ENCODE results near the gene FXYD6.
"Not testable (repeated sequence)": the region's sequence is repeated elsewhere in the genome, so short reads cannot be mapped to it uniquely, and the experiment has no call there.

The FXYD6 gene, protein sequence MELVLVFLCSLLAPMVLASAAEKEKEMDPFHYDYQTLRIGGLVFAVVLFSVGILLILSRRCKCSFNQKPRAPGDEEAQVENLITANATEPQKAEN

DNA sequence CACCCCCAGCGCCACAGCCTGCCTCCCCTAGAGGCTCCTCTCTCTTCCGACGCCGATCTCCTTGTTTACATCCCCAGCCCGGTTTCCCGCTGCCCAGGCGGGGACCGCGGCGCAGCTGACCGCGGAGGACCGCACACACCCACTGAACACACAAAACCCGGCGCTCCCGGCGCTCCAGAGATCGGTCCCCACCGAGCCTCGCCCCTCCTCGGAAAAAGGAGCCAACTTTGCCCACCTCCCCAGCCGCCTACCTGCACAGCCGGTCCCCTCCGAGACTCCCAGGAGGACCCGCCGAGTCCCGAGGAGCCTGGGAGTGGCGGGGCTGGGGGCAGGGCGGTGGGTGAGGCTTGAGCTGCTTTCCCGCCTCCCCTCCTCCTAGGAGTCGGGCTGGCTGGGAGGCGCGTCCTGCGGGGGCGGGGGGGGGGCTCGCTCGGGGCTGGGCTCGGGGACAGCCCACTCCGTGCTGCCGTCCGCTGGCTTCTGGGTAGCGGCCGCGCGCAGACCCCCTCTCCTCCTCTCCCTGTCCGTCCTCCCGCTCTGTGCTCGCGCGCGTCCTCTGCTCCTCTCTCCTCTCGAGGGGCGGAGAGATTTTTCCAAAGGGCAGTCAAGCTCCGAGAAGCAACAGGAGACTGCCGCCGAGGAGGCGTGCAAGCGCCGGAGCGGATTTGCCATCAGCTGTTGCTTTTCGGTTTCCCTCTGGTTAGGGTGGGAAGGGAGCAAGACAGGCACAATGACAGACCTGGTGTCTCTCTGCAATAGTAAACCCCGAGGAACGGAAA, at the start of gene FXYD6:
FXYD6 (minus strand) TSS at position 318 of the 779 bp plus-strand sequence. CDS start 33,882 bp downstream, outside the sequence.
- peak; percentile 36 for DNase-seq

DNA sequence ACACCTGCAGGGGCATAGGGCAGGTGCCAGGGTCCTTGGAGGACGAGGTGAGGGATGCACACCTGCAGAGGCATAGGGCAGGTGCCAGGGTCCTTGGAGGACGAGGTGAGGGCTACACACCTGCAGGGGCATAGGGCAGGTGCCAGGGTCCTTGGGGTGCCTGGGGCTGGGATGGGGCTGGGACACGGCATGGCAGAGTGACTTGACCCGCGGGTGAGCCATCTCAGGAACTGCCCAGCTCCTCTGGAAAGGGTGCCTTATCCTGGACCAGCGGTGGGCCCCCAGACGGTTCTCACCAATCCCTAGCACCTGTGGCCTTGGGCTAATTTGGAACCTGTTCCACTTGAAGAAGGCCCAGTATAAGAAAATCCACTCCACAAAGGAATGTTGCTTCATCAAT, 49.7 kb upstream of the FXYD6 start:
- not testable (repeated sequence) for DNase-seq

DNA sequence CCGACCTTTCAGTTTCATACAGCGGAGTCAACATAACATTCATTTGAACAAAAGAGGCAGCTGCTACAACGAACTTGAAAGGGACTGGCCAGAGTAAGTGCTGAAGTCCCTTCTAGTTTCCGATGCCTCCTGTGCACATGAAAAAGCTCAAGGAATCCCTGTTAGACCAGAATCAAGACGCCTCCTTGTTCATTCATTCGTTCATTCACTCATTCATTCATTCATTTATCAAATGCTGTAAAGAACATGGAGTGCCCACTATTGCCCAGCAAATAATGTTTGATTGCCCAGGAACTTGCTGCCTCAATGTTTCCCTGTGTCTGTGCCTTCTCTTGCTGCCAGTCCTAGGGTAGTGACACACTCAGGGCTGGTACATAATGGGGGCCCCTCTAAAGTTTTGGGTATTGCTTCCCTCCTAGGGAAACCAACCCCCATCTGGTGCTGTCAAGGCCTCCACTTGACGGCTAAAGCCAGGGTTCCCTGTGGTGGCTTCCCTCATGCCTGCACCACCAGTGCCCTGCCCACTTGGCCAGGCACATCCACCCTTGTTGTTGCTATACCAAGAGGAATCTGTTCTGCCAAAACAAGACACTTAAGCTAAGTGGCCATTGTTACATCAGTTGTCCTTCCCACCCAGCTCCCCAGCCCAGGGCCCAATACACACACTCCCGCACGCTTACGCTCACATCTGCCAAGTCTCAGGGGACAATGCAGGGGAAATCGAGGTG, 48.9 kb upstream of the FXYD6 start:
- no peak for DNase-seq

DNA sequence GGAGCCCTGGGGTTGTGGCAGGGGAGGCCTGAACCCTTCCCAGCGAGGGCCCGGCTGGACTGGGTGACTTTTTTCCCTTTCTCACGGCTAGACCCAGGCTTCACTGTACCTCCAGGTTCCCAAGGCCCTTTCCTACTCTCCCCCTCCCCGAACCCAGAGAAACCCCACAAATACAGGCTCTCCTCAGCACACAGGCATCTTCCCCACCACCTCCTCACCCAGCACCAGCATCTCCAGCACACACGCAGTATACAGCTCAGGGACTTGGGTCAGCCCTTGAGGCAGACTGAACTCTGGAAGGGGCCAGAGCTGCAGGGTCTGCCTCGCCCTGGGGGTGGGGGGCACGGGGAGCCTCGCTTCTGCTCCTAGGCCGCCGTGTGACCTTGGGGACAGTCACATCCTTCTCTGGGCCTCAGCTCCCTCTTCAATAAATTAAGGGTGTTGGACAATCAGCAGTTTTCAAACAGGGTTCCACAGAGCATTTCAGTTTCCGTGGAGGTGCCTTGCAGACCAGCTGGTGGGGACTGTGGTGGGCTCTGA, 48.2 kb upstream of the FXYD6 start:
- DNase-seq: no peak

DNA sequence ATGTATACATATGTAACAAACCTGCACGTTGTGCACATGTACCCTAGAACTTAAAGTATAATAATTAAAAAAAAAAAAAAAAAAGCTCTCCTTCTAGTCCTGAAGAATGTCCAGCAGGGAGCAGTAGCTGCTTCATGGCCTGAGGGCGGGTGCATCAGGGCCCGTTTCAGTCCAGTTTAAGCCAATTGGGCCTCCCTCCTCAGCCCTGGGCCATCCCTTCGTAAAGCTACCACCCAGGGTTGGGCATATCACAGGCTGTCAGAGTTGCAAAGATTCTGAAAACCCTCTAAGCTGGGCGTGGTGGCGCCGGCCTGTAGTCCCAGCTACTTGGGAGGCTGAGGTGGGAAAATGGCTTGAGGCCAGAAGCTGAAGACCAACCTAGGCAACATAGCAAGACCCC, 47.3 kb upstream of the FXYD6 start:
- no peak for DNase-seq

DNA sequence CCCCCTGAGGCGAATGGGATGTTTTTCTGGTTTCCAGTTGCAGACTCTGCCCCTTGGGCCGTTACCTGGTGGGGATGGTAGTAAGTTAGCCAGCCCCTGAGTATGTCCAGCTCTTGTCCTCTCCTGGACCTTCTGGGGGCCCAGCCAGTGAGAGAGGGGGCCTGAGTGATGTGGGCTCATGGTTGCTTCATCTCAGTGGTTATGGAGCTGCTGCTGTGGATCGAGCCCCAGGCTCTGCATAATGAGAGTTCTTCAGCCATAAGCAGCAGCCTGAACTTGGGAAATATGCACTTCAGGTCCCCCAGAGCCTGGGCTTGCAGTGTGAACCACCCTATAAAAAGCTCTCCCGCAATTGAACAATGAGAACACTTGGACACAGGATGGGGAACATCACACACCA, 46.8 kb upstream of the FXYD6 start:
- no peak for DNase-seq

DNA sequence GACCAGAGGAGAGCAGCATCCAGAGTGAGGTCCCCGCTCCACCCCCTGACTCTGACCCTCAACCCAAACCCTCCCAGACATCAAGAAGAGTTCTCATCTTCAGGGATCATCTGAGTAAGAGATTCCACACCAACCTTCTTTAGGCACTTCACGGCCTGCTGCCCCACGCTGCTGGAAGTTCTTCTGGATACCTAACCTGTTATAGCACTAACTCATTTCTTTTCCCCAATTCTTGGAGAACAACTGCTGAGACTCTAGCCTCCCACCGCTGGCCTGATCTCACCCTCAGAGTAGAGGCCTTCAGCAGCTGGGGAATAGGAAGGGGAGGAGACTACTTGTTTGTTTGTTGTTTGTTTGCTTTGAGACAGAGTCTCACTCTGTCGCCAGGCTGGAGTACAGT, 45.4 kb upstream of the FXYD6 start:
- DNase-seq: no peak

DNA sequence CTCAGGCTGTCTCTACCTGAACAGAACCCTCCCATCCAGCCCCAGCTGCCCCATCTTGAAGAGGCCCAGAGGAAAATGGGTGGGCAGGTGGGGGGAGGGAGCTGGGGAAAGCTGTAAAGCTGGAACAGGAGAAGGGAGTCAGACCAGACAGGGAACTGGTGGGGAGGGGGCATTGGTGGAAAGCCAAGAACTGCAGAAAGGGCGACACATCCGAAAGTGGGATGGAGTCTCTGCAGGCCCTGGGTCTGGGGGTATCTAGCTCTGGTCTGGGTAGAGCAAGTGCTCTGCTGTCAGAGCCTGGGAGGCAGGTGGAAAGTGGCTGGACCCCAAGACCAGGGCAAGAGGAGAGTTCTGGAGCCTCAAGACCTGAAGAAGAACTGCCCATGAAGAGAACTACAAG, 45.0 kb upstream of the FXYD6 start:
- DNase-seq: no peak

DNA sequence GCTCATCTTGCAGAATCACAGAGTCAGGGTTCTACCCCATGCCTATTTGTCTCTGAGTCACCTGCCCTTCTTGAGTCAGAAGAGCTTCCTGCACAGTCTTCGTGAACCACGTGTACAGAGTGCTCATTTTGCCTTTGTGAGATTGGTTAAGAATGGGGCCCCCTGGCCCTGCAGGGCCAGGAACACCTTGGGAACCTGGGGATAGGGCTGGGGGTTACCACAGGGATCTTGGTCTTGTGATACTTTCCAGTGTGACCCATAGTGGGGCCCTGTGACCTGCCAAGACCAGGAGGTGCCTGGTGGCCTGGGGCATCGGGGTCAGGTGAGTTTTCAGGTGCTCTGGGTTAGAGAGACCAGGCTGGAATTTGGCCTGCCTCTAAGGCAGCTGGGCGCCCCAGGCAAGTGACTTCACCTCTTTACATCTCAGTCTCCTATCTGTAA, 43.3 kb upstream of the FXYD6 start:
- DNase-seq: peak; percentile 33

DNA sequence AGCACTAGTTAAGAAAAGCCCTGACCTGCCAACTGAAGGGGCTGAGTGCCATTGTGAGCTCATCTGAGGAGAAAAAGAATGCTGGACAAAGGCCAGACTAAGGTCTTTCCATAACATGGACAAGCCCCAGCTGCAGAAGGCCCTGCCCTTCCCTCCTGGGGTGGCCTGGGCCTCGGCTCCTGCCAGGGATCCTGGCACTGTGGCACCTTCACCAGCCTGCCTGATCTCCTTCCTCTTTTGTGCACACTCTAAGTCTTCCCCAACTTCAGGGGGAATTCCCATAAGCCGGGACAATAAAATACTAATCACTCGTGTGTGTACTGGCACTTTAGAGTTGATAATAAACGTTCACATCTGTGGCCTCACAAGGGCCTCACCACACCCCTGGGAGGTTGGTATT, 42.9 kb upstream of the FXYD6 start:
- no peak for DNase-seq

DNA sequence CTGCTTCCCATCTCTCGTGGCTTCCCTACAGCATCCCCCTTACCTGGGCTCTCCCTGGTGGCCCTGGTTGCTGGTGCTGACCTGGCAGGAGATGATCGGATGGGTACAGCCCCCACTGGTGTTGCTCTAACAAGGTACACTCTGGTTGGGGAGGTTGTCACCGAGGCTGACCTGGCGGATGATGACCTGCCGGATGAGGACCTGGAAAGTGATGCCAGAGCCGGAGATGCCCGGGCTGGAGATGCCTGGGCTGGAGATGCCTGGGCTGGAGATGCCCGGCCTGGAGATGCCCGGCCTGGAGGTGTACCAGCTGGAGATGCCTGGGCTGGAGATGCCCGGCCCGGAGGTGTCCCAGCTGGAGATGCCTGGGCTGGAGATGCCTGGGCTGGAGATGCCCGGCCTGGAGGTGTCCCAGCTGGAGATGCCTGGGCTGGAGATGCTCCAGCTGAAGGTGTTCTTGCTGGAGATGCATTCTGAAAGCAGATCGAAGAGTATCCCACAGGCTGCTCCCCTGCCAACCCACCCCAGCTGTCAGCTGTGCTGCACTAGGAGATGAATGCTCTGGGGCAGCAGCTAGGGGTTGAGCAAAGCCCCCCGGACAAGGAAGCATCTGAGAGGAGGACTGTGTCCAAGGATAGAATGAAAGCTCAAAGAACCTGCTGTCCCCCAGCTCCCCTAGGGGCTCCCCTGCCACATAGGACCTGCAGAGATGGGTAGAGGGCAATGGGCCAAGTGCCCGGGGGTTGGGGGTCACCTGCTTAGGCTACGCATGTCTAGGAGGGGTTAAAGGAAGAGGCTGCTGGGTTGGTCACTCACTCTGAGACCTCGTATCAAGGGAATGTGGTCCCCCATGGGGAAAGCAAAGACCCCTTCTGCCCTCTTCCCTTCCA, 42.2 kb upstream of the FXYD6 start:
- no peak for DNase-seq

DNA sequence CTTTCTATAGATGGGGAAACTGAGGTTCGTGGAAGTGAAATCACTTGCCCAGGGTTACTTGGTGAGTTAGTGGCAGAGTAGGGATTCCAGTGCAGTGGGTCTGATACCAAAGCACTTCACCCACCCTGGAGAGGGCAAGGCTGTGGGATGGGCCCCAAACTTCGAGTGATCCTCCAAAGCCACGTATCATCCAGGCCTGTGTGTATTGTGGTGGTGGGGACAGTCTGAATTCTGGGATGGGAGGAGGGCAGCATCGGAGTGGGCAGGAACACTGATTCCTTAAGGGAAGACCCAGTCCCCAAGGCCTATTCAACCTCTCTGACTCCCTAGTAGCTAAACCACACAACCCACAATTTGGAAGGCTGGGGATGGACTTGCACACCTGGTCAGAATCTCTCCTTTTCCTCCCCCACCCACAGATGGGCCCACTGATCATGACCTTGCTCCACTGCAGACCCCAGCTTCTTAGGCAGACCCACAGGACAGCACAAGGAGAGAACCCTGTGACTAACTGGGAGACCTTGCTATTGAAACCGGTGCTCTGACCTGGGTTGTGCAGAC, 41.2 kb upstream of the FXYD6 start:
- no peak for DNase-seq

DNA sequence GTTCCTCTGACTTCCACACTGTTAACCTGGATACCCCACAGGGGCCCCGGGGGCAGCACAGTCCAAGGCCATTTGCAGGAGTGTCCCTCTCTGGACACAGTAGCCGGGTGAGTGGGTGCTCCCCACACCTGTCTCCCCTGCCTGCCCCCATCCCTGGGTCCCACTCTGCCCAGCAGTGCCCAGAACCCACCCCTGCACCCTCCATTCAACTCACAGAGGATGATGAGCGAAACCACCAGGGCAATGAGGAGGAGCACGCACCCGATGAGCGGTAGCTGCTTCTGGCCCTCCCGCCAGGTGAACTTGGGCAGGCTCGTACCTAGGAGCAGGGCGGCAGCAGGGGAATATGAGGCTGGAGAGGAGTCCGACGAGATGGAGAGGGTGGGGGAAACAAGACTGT, 40.5 kb upstream of the FXYD6 start:
- DNase-seq: no peak

DNA sequence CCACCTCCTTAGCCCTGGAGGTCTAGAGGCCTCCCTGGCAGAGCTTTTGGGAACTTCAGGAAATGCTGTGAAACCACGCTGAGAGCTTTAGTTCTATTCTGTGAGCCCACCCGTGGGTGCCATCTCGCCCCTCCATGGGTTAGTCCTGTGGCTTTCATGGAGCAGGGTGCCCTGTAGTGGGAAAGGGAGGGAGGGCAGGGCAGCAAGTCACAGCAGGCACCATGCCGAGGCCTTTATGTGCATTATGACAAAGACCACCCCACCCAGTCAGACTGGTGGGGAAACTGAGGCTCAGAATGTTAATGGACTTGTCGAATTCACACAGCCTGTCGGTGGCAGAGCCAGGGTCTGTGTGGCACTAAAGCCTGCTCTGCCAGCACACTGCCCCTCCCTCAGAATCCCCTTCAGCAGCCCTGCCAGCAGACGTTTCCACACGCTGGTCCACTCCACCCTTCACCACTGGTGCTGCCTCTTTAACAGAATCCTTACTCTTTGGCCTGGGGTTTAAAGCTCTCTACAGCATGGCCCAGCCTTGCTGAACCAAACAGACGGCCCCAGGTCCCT, 39.3 kb upstream of the FXYD6 start:
- no peak for DNase-seq

DNA sequence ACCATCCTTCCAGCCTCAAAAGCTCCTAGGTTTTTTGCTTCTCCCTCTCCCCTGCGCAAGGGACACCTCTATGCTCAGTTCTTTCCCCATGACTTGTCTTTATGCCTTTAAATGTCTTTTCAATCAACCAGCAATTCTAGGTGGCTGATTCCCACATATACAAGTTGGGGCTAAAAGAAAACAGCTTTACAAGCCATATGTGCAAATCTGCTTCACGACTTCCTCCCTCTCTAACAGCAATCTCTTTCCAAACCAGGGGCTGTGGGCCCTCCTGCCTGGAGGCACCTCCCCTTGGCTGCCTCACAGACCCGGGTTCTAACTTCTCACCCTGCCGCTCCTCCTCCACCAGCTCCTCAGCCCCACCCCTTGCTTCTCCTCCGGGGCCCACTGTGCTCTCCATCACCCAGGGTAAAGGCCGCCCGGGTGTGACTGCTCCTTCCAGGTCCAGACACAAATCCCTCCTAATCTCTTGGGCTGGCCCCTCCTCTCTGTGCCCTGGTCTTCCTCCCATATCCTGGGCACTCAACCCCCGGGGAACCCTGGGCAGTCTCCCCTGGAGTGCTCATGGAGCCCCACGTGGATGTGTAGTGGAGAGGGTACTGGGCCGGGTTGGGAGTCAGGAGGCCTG, 38.6 kb upstream of the FXYD6 start:
- DNase-seq: no peak

DNA sequence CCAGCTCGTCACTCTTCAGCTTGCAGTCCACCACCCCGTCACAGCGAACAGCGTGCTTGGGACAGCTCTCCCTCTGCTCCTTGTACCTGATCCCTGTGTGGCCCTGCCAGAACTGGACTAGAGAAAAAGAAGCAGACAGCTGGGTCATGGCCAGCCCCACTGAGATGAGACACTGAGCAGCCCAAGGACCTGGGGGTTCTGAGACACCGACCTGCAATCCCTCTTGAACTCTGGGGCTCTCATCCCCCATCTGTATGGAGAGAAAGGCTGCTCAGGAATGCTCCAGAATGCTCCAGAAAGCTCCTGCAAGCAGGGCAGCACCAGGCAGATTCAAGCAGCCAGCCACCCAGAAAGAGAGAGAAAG, 37.9 kb upstream of the FXYD6 start:
- DNase-seq: no peak

DNA sequence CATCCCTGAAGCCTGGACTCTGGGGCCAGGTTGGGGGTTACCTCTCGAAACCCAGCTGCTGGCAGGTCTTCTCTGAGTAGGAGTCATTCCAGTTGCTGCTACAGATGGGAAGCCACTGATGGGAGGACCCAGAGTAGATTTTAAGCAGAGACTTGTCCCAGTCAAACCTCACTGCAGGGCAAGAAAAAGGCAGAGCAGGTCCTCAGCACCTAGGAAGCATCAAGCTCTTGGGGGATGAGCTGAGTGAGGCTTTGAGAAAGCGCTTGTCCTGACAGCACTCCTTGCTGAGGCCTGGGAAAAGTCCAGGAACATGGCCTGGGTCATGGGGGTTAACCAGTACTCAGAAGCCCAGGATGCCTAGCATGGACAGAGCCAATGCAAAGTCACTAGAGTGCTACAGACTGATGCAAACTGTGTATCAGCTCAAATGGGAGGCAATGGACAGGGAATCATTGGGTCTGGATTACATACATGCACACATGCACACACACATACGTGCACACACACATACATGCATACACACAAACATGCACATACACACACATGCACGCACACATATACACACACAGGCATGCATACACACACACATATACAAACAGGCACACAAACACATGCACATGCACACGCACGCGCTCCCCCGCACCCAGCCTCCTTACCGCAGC, 37.4 kb upstream of the FXYD6 start:
- DNase-seq: no peak

DNA sequence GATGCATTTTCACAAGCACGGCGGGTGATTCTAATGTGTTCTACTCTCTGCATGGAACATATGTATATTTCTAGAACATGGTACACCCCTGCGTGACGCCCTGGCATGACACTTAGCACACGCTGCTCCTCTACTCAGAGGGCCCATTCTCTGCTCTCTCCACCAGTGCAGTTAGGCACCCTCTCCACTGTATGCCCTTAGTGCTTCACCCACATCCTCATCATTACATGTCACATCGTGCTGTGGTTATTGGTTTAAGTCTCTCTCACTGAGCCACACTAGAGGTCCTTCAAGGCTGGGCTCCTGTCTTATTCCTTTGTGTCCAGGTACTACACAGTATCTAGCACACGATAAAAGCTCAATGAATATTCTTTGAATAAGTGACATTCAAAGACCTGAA, 36.0 kb upstream of the FXYD6 start:
- peak; percentile 10 for DNase-seq

DNA sequence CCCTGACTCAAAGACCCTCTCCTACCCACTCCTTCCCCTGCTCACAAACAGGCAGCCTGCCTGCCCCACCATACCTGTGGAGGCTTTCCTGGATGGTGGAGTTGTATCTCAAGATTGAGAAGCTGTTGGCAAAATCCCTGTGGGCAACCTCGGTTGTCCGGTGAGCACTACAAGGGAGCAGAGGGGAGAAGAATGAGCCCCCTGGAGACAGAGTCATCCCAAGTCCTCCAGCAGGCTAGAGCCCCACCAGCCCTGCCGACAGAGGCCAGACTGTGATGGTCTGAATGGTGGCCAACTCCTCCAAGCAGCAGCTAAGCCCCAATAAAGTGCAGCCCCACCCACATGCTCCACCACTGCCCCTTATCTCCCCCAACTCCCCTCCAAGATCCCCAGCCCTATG, 35.2 kb upstream of the FXYD6 start:
- peak; percentile 20 for DNase-seq

DNA sequence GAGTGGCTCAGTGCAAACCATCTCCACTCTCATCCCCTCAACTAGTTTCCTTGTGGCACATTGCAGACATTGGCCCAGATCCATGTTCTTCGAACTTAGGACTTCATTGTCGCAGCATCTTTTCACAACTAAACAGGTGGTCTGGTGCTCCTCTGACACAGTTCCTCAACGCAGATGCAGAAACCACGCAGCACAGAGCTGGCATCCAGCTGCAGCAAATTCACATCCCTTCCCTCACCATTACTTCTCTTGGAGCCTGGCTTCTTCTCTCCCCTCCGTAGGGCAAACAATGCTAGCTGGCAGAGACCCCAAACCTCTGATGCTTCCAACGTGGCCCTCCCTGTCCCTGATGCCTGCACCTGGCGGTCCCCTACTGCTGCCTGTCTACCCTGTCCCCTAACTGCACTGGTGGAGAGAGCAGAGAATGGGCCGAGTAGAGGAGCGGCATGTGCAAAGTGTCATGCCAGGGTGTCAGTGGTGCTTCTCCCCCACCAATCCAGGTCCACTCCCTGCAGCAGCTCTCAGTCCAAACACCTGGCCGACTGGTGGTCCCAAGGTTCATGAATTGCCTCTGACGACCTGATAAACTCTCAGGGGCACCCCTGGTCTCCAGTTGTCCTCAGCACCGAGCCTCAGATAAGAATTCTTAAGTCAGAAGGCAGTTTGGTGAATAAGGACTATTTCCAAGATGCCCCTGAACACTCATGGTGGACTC, 34.6 kb upstream of the FXYD6 start:
- DNase-seq: no peak

DNA sequence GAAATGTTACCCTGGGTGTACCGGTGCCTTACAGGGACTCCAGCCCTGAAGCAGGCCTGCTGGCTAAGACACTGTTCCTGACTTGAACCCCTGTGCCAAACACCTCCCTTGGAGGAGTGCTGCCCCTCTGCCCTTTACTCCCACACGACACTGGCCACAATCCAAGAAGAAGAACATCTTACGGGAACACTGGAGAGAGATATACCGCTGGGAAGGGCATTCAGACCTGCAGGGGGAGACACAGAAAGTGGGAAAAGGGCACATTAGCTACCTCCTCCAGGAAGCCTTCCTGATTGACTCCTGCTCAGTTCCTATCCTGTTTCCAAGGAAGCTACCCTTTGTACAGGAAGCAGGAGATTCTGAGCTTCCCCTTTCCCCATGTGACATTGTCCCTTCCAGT, 34.1 kb upstream of the FXYD6 start:
- no peak for DNase-seq
